Activated CD8-positive, alpha-beta memory T cell treated with anti-CD3 and anti-CD28 coated beads for 36 hours (primary cell): ENCODE measurements around the gene CA6. TPM values are rescaled to one million over a fixed set of nuclear protein-coding genes. Genes with fewer than 3 reads are reported as not detected.
"Not testable (repeated sequence)": the region's sequence is repeated elsewhere in the genome, so short reads cannot be mapped to it uniquely, and the experiment has no call there.

Experiments used
- CTCF ChIA-PET: fragments of 350-600 bp; sonication (Branson Sonifier 250); formaldehyde crosslinking; loops from one replicate; lab custom pipeline; 2021; ENCODE audit warnings: antibody characterized with exemption; lab: Charles Lee
- POLR2A ChIA-PET: fragments of 350-600 bp; sonication (Branson Sonifier 250); formaldehyde crosslinking; loops from one replicate; lab custom pipeline; 2021; ENCODE audit warnings: antibody characterized with exemption; lab: Charles Lee
- total RNA-seq, 2 experiments: library from RNA; stranded (reverse); gene quantifications; one replicate each; pipeline ENCODE4 v1.2.3, GENCODE V29; 2021

CA6 gene
- total RNA-seq, 2 experiments from 2014 or later: 2.3 to 2.5 TPM

DNA sequence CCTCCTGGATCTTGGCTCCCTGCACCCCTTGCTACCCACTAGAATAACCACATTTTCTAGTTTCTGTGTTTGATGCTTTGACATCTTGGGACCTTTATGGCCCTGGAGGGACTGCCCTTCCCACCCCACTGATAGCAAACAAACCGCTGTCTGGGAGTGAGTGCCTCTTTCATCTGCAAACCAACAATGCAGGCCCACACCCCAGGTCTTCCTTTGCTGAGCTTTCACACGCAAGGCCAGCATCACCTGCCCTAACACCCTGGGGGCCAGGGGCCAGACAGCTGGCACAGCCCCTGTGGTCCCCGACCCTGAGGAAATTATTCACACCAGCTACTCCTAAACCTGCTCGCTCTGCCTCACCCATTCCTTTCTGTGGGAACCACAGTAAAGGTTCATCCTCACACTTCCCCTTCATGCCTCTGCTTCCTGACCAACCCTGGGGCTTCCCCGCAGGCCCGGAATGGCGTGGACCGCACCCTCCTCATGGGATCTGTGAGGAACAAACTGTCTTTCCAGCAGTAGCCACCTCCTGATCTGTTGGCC, 65.2 kb downstream of the CA6 start:
- ChIA-PET POLR2A (no interaction called here), CTCF (interaction anchor here (1.1 kb wide), 1 partner anchor 94 kb away, joined by 3 read pairs; no protein-coding TSS in a partner anchor)

GRCh38 chr1:9013819-9014218, 68.2 kb downstream of the CA6 start:
- POLR2A ChIA-PET: interaction anchor here (0.6 kb wide), 1 partner anchor 9 kb away, joined by 3 read pairs; no protein-coding TSS in a partner anchor

GRCh38 chr1:9014475-9015375, 69.1 kb downstream of the CA6 start:
- ChIA-PET POLR2A (interaction anchor here (0.6 kb wide), 1 partner anchor 10 kb away, joined by 3 read pairs; no protein-coding TSS in a partner anchor), CTCF (interaction anchor here (0.7 to 1.6 kb wide), 3 partner anchors 10 to 222 kb away, joined by 3 to 9 read pairs (median 3); no protein-coding TSS in a partner anchor)

More at GRCh38 chr1:9013819-9014218, 68.2 kb downstream of the CA6 start:
- CTCF ChIA-PET: interaction anchor here (0.6 kb wide), 1 partner anchor 9 kb away, joined by 3 read pairs; no protein-coding TSS in a partner anchor

DNA sequence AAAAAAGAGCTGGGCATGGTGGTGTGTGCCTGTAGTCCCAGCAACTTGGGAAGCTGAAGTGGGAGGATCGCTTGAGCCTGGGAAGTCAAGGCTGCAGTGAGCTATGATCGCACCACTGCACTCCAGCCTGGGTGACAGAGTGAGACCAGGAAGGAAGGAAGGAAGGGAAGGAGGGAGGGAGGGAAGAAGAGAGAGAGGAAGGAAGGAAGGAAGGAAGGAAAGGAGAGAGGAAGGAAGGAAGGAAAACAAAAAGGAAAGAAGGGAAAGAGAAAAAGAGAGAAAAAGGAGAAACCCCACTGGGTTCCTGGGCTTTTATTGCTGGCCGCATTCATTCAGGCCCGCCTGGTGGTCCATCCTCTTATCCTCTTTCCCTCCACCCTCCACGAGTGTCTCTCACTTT, 70.8 kb downstream of the CA6 start:
- ChIA-PET CTCF (no interaction called here), POLR2A (no interaction called here)

DNA sequence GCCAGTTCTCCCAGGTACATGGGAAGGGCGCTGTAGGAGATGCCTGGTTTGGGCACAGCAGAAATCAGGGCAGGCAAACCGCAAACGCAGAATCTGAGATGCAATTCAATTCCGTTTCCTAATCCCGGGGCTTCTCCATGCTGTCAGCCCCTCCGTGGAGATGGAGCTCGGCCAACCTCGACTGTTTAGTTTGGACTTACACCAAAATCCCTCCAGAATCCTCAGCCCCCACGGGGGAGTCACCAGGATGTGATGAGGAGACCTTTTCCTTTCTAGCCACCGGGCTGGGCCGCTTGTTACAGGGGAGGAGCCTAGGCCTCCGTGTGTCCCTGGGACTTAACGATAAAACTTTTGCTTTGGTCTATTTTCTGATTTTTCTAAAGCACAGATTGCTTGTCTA, 72.7 kb downstream of the CA6 start:
- ChIA-PET POLR2A (no interaction called here), CTCF (no interaction called here)

GRCh38 chr1:9019896-9020295, 74.2 kb downstream of the CA6 start:
- CTCF ChIA-PET: interaction anchor here (0.8 kb wide), 1 partner anchor 32 kb away, joined by 3 read pairs; no protein-coding TSS in a partner anchor
- POLR2A ChIA-PET: no interaction called here

- POLR2A ChIA-PET: no interaction called here
- CTCF ChIA-PET: interaction anchor here (0.8 kb wide), 1 partner anchor 33 kb away, joined by 3 read pairs; no protein-coding TSS in a partner anchor
Observed at GRCh38 chr1:9020305-9020704, 74.6 kb downstream of the CA6 start.

- CTCF ChIA-PET, POLR2A ChIA-PET: not testable (repeated sequence)
Observed at GRCh38 chr1:9022026-9022738, 76.5 kb downstream of the CA6 start.

DNA sequence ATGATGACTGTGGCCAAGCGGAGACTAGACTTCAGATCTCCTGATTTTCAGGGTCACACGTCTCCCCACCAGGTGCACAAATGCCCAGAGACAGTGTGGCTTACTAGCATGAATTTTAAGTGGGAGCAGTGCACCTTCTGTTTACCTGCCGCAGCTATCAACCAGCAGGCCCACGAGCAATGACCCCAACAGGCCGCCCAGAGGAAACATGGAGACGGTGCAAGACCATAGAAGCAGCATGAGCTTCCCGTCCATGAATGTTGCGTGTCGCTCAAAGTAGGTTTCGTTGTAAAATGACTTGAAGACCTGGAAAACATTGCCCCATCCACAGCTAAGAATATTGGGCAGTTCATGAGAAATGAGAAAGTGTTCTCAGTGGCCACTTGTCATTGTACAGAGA, 77.1 kb downstream of the CA6 start:
- ChIA-PET POLR2A (no interaction called here), CTCF (no interaction called here)

Other genes with a start within 250 kb of the CA6 start
- gene RERE, start 128.2 kb upstream of the CA6 start, total RNA-seq: 10 to 100 TPM; 32.9 to 33.6 TPM
- gene ENO1, start 67.2 kb upstream of the CA6 start, total RNA-seq: 1,000 to 10,000 TPM; 3,897 to 3,945 TPM
- gene SLC2A7, start 80.6 kb downstream of the CA6 start, total RNA-seq: not detected
- gene SLC2A5, start 123.8 kb downstream of the CA6 start, total RNA-seq: not detected
- 1 to 10 TPM; 1.9 to 3.2 TPM for gene GPR157, start 183.2 kb downstream of the CA6 start, total RNA-seq